SK-N-SH (cell line): ENCODE data around the gene BBOX1. TPM values are rescaled to one million over a fixed set of nuclear protein-coding genes. Genes with fewer than 3 reads are reported as not detected.
"Not testable (repeated sequence)": the region's sequence is repeated elsewhere in the genome, so short reads cannot be mapped to it uniquely, and the experiment has no call there.

Experiments
- CTCF ChIA-PET: fragments of 300-600, 350-600 bp; formaldehyde crosslinking; extraction: SDS; loops from one replicate; lab custom pipeline; 2021; lab: Yijun Ruan, JAX
- POLR2A ChIA-PET: fragments of 350-600 bp; sonication (Branson Sonifier 250); formaldehyde crosslinking; extraction: SDS; loops from one replicate; lab custom pipeline; 2020; ENCODE audit warnings: antibody characterized with exemption, inconsistent platforms; lab: Yijun Ruan, JAX
- DNase-seq: peaks from one replicate; pipeline ENCODE4 v3.0.0; 2012
- H2AFZ ChIP-seq: fragments of 200-600 bp; sonication (generic); 2 replicates; pipeline ENCODE4 v1.8.1; 2016; ENCODE audit warnings: antibody characterized with exemption, mild to moderate bottlenecking, low read depth
- H3F3A ChIP-seq: fragments of 200-600 bp; sonication (generic); replicated peaks from 2 replicates; pipeline ENCODE3; 2016; ENCODE audit warnings: antibody characterized with exemption, mild to moderate bottlenecking; ENCODE audit not compliant: insufficient read depth
- H3K27ac ChIP-seq, 2 experiments: fragments of 200-500 bp in 1 of 2; fragments of 200-600 bp in 1 of 2; sonication (Bioruptor generic) in 1 of 2; sonication (generic), shearing (Covaris generic) in 1 of 2; 2 replicates each; pipeline versions ENCODE4 v1.5.1 to v1.6.1; 2014 to 2016; ENCODE audit warnings: low read depth in 2 of 2, inconsistent platforms in 1 of 2, low read length in 1 of 2, mild to moderate bottlenecking in 1 of 2, mixed read lengths in 1 of 2
- H3K27me3 ChIP-seq: fragments of 200-600 bp; sonication (generic), shearing (Covaris generic); 2 replicates; pipeline ENCODE4 v1.6.1; 2016; ENCODE audit warnings: mixed run types; ENCODE audit not compliant: insufficient read depth
- H3K36me3 ChIP-seq, 2 experiments: fragments of 200-500 bp in 1 of 2; fragments of 200-600 bp in 1 of 2; sonication (Bioruptor generic) in 1 of 2; sonication (generic) in 1 of 2; replicated peaks in 1 of 2; 2 replicates each; pipeline versions ENCODE3 to v1.5.1; 2014 to 2016; ENCODE audit warnings: low read length in 1 of 2, mild to moderate bottlenecking in 1 of 2; ENCODE audit not compliant: insufficient read depth in 2 of 2, control insufficient read depth in 1 of 2
- H3K4me1 ChIP-seq, 2 experiments: fragments of 200-500 bp in 1 of 2; fragments of 200-600 bp in 1 of 2; sonication (Bioruptor generic) in 1 of 2; sonication (generic), shearing (Covaris generic) in 1 of 2; 2 replicates each; pipeline versions ENCODE4 v1.5.1 to v1.6.1; 2014 to 2016; ENCODE audit warnings: low read depth in 1 of 2, low read length in 1 of 2, mixed run types in 1 of 2; ENCODE audit not compliant: insufficient read depth in 2 of 2, control insufficient read depth in 1 of 2
- H3K4me2 ChIP-seq: fragments of 200-600 bp; sonication (generic), shearing (Covaris generic); 2 replicates; pipeline ENCODE4 v1.6.1; 2017; ENCODE audit warnings: mixed run types
- H3K4me3 ChIP-seq, 2 experiments: fragments of 200-500 bp in 1 of 2; fragments of 200-600 bp in 1 of 2; sonication (Bioruptor generic) in 1 of 2; sonication (generic), shearing (Covaris generic) in 1 of 2; 2 replicates each; pipeline versions ENCODE4 v1.5.1 to v1.8.1; 2014 to 2016; ENCODE audit warnings: low read depth in 2 of 2, inconsistent platforms in 1 of 2, low read length in 1 of 2, mild to moderate bottlenecking in 1 of 2, mixed read lengths in 1 of 2, moderate library complexity in 1 of 2
- H3K79me2 ChIP-seq: fragments of 200-600 bp; sonication (generic); 2 replicates; pipeline ENCODE4 v1.8.1; 2017; ENCODE audit warnings: mild to moderate bottlenecking; ENCODE audit not compliant: insufficient read depth
- H3K9ac ChIP-seq: fragments of 200-600 bp; sonication (generic); 2 replicates; pipeline ENCODE4 v1.6.1; 2017; ENCODE audit warnings: mixed run types
- H3K9me2 ChIP-seq: fragments of 200-600 bp; sonication (generic); 2 replicates; pipeline ENCODE4 v1.6.1; 2017; ENCODE audit warnings: mixed run types
- H3K9me3 ChIP-seq: fragments of 200-600 bp; sonication (generic); 2 replicates; pipeline ENCODE4 v1.6.1; 2017; ENCODE audit warnings: mixed run types, mild to moderate bottlenecking, moderate library complexity
- H4K20me1 ChIP-seq: fragments of 200-600 bp; sonication (generic); 2 replicates; pipeline ENCODE4 v1.6.1; 2017; ENCODE audit warnings: mild to moderate bottlenecking, mixed run types; ENCODE audit not compliant: insufficient read depth
- CHD2 ChIP-seq: fragments of 150-350 bp; IDR thresholded peaks from 2 replicates; pipeline ENCODE4 v1.6.1; 2018; ENCODE audit warnings: low read length; ENCODE audit not compliant: partially characterized antibody
- ELF1 ChIP-seq: IDR thresholded peaks from 2 replicates; pipeline ENCODE4 v1.4.0; 2012
- FOXJ3 ChIP-seq: sonication (generic); formaldehyde crosslinking; IDR thresholded peaks from 2 replicates; pipeline ENCODE4 v1.5.1; 2020; ENCODE audit warnings: mild to moderate bottlenecking, missing genetic modification reagents
- MEF2A ChIP-seq: IDR thresholded peaks from 2 replicates; pipeline ENCODE4 v1.4.0; 2012; ENCODE audit warnings: low read depth, borderline replicate concordance
- MXI1 ChIP-seq: IDR thresholded peaks from 2 replicates; pipeline ENCODE4 v1.6.1; 2012; ENCODE audit warnings: mild to moderate bottlenecking, low read depth, low read length, improper control_type of control experiment
- NFIC ChIP-seq: IDR thresholded peaks from 2 replicates; pipeline ENCODE4 v1.4.0; 2012; ENCODE audit warnings: borderline replicate concordance
- POLR2AphosphoS5 ChIP-seq: IDR thresholded peaks from 2 replicates; pipeline ENCODE4 v1.6.1; 2012; ENCODE audit warnings: low read depth, low read length
- SMC3 ChIP-seq: IDR thresholded peaks from 2 replicates; pipeline ENCODE4 v1.6.1; 2012; ENCODE audit warnings: low read depth, low read length, improper control_type of control experiment
- WGBS: methylation state at CpG from one replicate; pipeline ENCODE4 v1.1.6; 2017; ENCODE audit warnings: low lambda C conversion rate; 5-methylcytosine and 5-hydroxymethylcytosine counted together
- polyA plus RNA-seq, 3 experiments: library from polyadenylated mRNA; depleted of rRNA; stranded (reverse); fragments of >200 nt; gene quantifications; 2 replicates each; pipeline ENCODE4 v1.2.3, GENCODE V29; 2012

Gene BBOX1
- polyA plus RNA-seq, 1 of the 3 experiments (the other 2 are of a cell fraction), result 0.02 TPM

DNA sequence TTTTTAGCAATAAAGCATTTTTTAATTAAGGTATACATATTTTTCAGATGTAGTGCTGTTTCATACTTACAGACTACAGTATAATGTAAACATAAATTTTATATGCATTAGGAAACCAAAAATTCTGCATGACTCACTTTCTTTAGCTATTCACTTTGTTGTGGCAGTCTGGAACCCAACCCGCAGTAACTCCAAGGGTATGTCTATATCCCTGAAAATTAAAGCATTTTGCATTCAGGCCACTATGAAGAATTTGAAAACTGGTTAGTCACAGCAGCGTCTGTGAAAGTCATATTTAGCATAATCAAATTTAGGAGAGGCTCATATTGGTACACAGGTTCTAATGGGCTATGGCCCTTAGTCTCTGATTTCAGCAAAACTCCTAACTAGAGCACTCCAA lies 46.8 kb downstream of the BBOX1 start:
- no peaks in the 10 kb centered on the region for H3K9me3 ChIP-seq
- no peaks in the 10 kb centered on the region for H3K9me2 ChIP-seq
- H3K79me2 ChIP-seq, result no peaks in the 10 kb centered on the region
- peaks cover 0 to 7% of the 10 kb centered on the region in 2 experiments for H3K36me3 ChIP-seq
- no peak overlapping the region for H3K9ac ChIP-seq
- no peak overlapping the region for H3K4me3 ChIP-seq
- POLR2A ChIA-PET, result no interaction called here
- DNase-seq, result no peak
- no peak overlapping the region for H2AFZ ChIP-seq
- no peak overlapping the region for H3K4me2 ChIP-seq
- TF ChIP-seq POLR2AphosphoS5 (no peak), MEF2A (no peak), MXI1 (no peak)
- TF ChIP-seq, all 33 proteins: peak for 0
- no peak overlapping the region for H3K27ac ChIP-seq
- WGBS, result 43% methylated on average over 2 of the region's 2 CpGs
- no peaks in the 10 kb centered on the region for H3F3A ChIP-seq
- no peaks in the 10 kb centered on the region; a peak in 1 of 4 replicates for H3K4me1 ChIP-seq
- CTCF ChIA-PET, result interaction anchor here (1.2 kb wide), 1 partner anchor 22 kb away, joined by 3 read pairs; no protein-coding TSS in a partner anchor
- no peaks in the 10 kb centered on the region for H3K27me3 ChIP-seq
- no peaks in the 10 kb centered on the region for H4K20me1 ChIP-seq

DNA sequence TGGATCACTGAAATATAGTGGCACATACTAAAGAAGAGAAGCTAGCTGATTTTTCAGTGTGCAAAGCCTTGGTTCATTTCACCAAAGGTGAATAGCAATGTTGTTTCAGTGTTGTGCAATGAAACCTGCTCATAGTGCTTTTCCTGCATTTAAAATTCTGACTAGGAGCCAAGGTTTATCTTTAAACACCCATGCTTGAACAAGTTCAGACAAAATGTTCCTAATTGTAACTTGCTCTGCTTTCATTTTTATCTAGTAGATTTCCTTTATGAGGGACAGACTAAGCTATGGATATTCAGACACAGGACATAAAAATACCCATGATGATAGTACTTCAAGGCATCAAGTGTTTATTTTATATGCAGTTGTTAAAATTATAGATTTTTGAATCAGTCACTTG lies 47.7 kb downstream of the BBOX1 start:
- no peak overlapping the region for H3K4me2 ChIP-seq
- H3K36me3 ChIP-seq, result peaks cover 0 to 7% of the 10 kb centered on the region in 2 experiments
- H3K27me3 ChIP-seq, result no peaks in the 10 kb centered on the region
- ChIA-PET POLR2A (no interaction called here), CTCF (interaction anchor here (1.2 kb wide), 1 partner anchor 21 kb away, joined by 3 read pairs; no protein-coding TSS in a partner anchor)
- H3K9me2 ChIP-seq, result no peaks in the 10 kb centered on the region
- no peak for DNase-seq
- no peak overlapping the region for H3K4me3 ChIP-seq
- H3K9ac ChIP-seq, result no peak overlapping the region
- no peak overlapping the region for H3K27ac ChIP-seq
- TF ChIP-seq NFIC, result no peak
- TF ChIP-seq ELF1, result no peak
- no peak for TF ChIP-seq MXI1
- no peak for TF ChIP-seq SMC3
- TF ChIP-seq FOXJ3 (CRISPR knock-in tag), result no peak
- no peak overlapping the region for H2AFZ ChIP-seq
- H3K9me3 ChIP-seq, result no peaks in the 10 kb centered on the region
- no peaks in the 10 kb centered on the region for H3F3A ChIP-seq
- no peaks in the 10 kb centered on the region; a peak in 1 of 4 replicates for H3K4me1 ChIP-seq
- no peaks in the 10 kb centered on the region for H4K20me1 ChIP-seq
- no peaks in the 10 kb centered on the region for H3K79me2 ChIP-seq

- Histone ChIP-seq H2AFZ (no peak overlapping the region), H3K36me3 (peaks cover 0 to 7% of the 10 kb centered on the region in 2 experiments), H3F3A (no peaks in the 10 kb centered on the region), H3K4me2 (no peak overlapping the region), H3K4me1 (no peaks in the 10 kb centered on the region; a peak in 1 of 4 replicates), H3K27ac (no peak overlapping the region), H4K20me1 (no peaks in the 10 kb centered on the region), H3K79me2 (no peaks in the 10 kb centered on the region), H3K4me3 (no peak overlapping the region), H3K9ac (no peak overlapping the region), H3K9me3 (no peaks in the 10 kb centered on the region), H3K9me2 (no peaks in the 10 kb centered on the region), H3K27me3 (no peaks in the 10 kb centered on the region)
- TF ChIP-seq CHD2, result no peak
- ChIA-PET POLR2A (no interaction called here), CTCF (interaction anchor here (1.1 kb wide), 1 partner anchor 12 kb away, joined by 3 read pairs; no protein-coding TSS in a partner anchor)
- DNase-seq, result no peak
- WGBS, result 56% methylated on average over 2 of the region's 2 CpGs
These were observed 49.1 kb downstream of the BBOX1 start for GRCh38 chr11:27089746-27090145.

GRCh38 chr11:27090357-27090948 lies 49.8 kb downstream of the BBOX1 start:
- POLR2A ChIA-PET, H3K9ac ChIP-seq, H3K27me3 ChIP-seq, DNase-seq, H3K9me3 ChIP-seq, H3K36me3 ChIP-seq, H3K4me3 ChIP-seq, H4K20me1 ChIP-seq, H3K27ac ChIP-seq, H2AFZ ChIP-seq, H3K4me2 ChIP-seq, H3K79me2 ChIP-seq, H3K4me1 ChIP-seq, H3F3A ChIP-seq, H3K9me2 ChIP-seq: not testable (repeated sequence)
- CTCF ChIA-PET, result interaction anchor here (1.1 kb wide), 1 partner anchor 11 kb away, joined by 3 read pairs; no protein-coding TSS in a partner anchor
- 56% methylated on average over 5 of the region's 5 CpGs for WGBS
